Measurements from ENCODE around the gene ARHGEF28. TPM values are rescaled to one million over a fixed set of nuclear protein-coding genes. Genes with fewer than 3 reads are reported as not detected.

The ARHGEF28 gene
- total RNA-seq, 3 donors from 2014 or later (not counting 1 experiment from before 2014, with no cell fraction given) = 2.3 to 7.1 (median 5.8) TPM

- no peak overlapping the region for H3K4me3 ChIP-seq (ENCODE audit: low read length)
- Mint-ChIP-seq H3K4me1 (no peaks in the 10 kb centered on the region), H3K27ac (no peak overlapping the region), H3K27me3 (ENCODE audit: low read depth in 2 of 2) (no peaks in the 10 kb centered on the region), H3K9me3 (no peaks in the 10 kb centered on the region), H3K36me3 (no peaks in the 10 kb centered on the region), H3K4me3 (no peak overlapping the region)
- intact Hi-C loops (cut with micrococcal nuclease) = no loop called here
- no peak for ATAC-seq
- H3K4me1 ChIP-seq (ENCODE audit: control insufficient read depth, insufficient read depth, low read length) = no peaks in the 10 kb centered on the region
- no peaks in the 10 kb centered on the region for H3K9me3 ChIP-seq (ENCODE audit: control insufficient read depth, insufficient read depth, low read length)
- WGBS (ENCODE audit: insufficient coverage) = 88% methylated on average over 3 of the region's 6 CpGs
- no peak overlapping the region for H3K27ac ChIP-seq (ENCODE audit: low read length)
- H3K36me3 ChIP-seq (ENCODE audit: control insufficient read depth, insufficient read depth, low read length) = no peaks in the 10 kb centered on the region
- no peaks in the 10 kb centered on the region for H3K27me3 ChIP-seq (ENCODE audit: control insufficient read depth, insufficient read depth, low read length)
- no peak for DNase-seq
- TF ChIP-seq CTCF (IDR thresholded peaks at IDR 0.05) = no peak
Measured at GRCh38 chr5:73781107-73781768, 155.2 kb downstream of the ARHGEF28 start.

GRCh38 chr5:73783828-73784227 lies 157.8 kb downstream of the ARHGEF28 start:
- no peak overlapping the region for H3K27ac Mint-ChIP-seq
- Histone ChIP-seq H3K4me1 (ENCODE audit: control insufficient read depth, insufficient read depth, low read length) (no peaks in the 10 kb centered on the region), H3K27me3 (ENCODE audit: control insufficient read depth, insufficient read depth, low read length) (no peaks in the 10 kb centered on the region), H3K4me3 (ENCODE audit: low read length) (no peak overlapping the region), H3K36me3 (ENCODE audit: control insufficient read depth, insufficient read depth, low read length) (no peaks in the 10 kb centered on the region), H3K27ac (ENCODE audit: low read length) (no peak overlapping the region), H3K9me3 (ENCODE audit: control insufficient read depth, insufficient read depth, low read length) (no peaks in the 10 kb centered on the region)
- ATAC-seq = no peak
- DNase-seq = no peak
- no peaks in the 10 kb centered on the region for H3K4me1 Mint-ChIP-seq
- H3K4me3 Mint-ChIP-seq = no peak overlapping the region
- H3K9me3 Mint-ChIP-seq = no peaks in the 10 kb centered on the region
- WGBS (ENCODE audit: insufficient coverage) = 73% methylated on average over 1 of the region's 1 CpG
- no peaks in the 10 kb centered on the region for H3K36me3 Mint-ChIP-seq
- H3K27me3 Mint-ChIP-seq (ENCODE audit: low read depth in 2 of 2) = no peaks in the 10 kb centered on the region
- intact Hi-C loops (cut with micrococcal nuclease) = no loop called here
- no peak for TF ChIP-seq CTCF (IDR thresholded peaks at IDR 0.05)

GRCh38 chr5:73786043-73786831 lies 160.2 kb downstream of the ARHGEF28 start:
- no peaks in the 10 kb centered on the region for H3K4me1 ChIP-seq (ENCODE audit: control insufficient read depth, insufficient read depth, low read length)
- no peak overlapping the region for H3K4me3 ChIP-seq (ENCODE audit: low read length)
- H3K9me3 Mint-ChIP-seq = no peaks in the 10 kb centered on the region
- ATAC-seq = no peak
- 94% methylated on average over 13 of the region's 13 CpGs for whole genome bisulfite sequencing (ENCODE audit: insufficient coverage)
- H3K27me3 Mint-ChIP-seq (ENCODE audit: low read depth in 2 of 2) = no peaks in the 10 kb centered on the region
- no peak for TF ChIP-seq CTCF (IDR thresholded peaks at IDR 0.05)
- no peaks in the 10 kb centered on the region for H3K9me3 ChIP-seq (ENCODE audit: control insufficient read depth, insufficient read depth, low read length)
- no peaks in the 10 kb centered on the region for H3K36me3 Mint-ChIP-seq
- no peaks in the 10 kb centered on the region for H3K27me3 ChIP-seq (ENCODE audit: control insufficient read depth, insufficient read depth, low read length)
- intact Hi-C loops (cut with micrococcal nuclease) = no loop called here
- no peak overlapping the region for H3K27ac Mint-ChIP-seq
- H3K4me3 Mint-ChIP-seq = no peak overlapping the region
- no peaks in the 10 kb centered on the region for H3K36me3 ChIP-seq (ENCODE audit: control insufficient read depth, insufficient read depth, low read length)
- DNase-seq = no peak
- H3K27ac ChIP-seq (ENCODE audit: low read length) = no peak overlapping the region
- H3K4me1 Mint-ChIP-seq = no peaks in the 10 kb centered on the region
